ENCODE data around the gene SCUBE1.

Gene SCUBE1

GRCh38 chr22:43232445-43232844 lies 110.7 kb downstream of the SCUBE1 start:
- no peak overlapping the region for H3K4me3 ChIP-seq (replicated peaks; ENCODE audit: low read depth, low read length)
- DNase-seq (ENCODE audit: low read depth): no peak
- no peak for TF ChIP-seq CTCF (IDR thresholded peaks at IDR 0.05; ENCODE audit: low read length, missing control alignments)

- no peak for DNase-seq (ENCODE audit: low read depth)
- no peak overlapping the region for H3K4me3 ChIP-seq (replicated peaks; ENCODE audit: low read depth, low read length)
- TF ChIP-seq CTCF (IDR thresholded peaks at IDR 0.05; ENCODE audit: low read length, missing control alignments): no peak
These were observed 111.5 kb downstream of the SCUBE1 start for GRCh38 chr22:43231724-43232034.

- DNase-seq (ENCODE audit: low read depth): peak; percentile 51
- H3K4me3 ChIP-seq (replicated peaks; ENCODE audit: low read depth, low read length): no peak overlapping the region
- peak; percentile 93 for TF ChIP-seq CTCF (IDR thresholded peaks at IDR 0.05; ENCODE audit: low read length, missing control alignments)
These were observed 112.0 kb downstream of the SCUBE1 start for GRCh38 chr22:43230971-43231723.

GRCh38 chr22:43230571-43230970 lies 112.6 kb downstream of the SCUBE1 start:
- TF ChIP-seq CTCF (IDR thresholded peaks at IDR 0.05; ENCODE audit: low read length, missing control alignments): no peak
- H3K4me3 ChIP-seq (replicated peaks; ENCODE audit: low read depth, low read length): no peak overlapping the region
- no peak for DNase-seq (ENCODE audit: low read depth)

- no peak for TF ChIP-seq CTCF (IDR thresholded peaks at IDR 0.05; ENCODE audit: low read length, missing control alignments)
- H3K4me3 ChIP-seq (replicated peaks; ENCODE audit: low read depth, low read length): no peak overlapping the region
- DNase-seq (ENCODE audit: low read depth): no peak
These were observed 114.3 kb downstream of the SCUBE1 start for GRCh38 chr22:43228863-43229262.

- peak; percentile 35 for DNase-seq (ENCODE audit: low read depth)
- no peak overlapping the region for H3K4me3 ChIP-seq (replicated peaks; ENCODE audit: low read depth, low read length)
- peak; percentile 42 for TF ChIP-seq CTCF (IDR thresholded peaks at IDR 0.05; ENCODE audit: low read length, missing control alignments)
These were observed 114.8 kb downstream of the SCUBE1 start for GRCh38 chr22:43228330-43228729.

- no peak for DNase-seq (ENCODE audit: low read depth)
- no peak for TF ChIP-seq CTCF (IDR thresholded peaks at IDR 0.05; ENCODE audit: low read length, missing control alignments)
- no peak overlapping the region for H3K4me3 ChIP-seq (replicated peaks; ENCODE audit: low read depth, low read length)
These were observed 115.9 kb downstream of the SCUBE1 start for GRCh38 chr22:43227239-43227630.

Measured in fibroblast of pulmonary artery (primary cell).